NCI-H446 treated with DMSO at 0.1 percent for 48 hours (cell line): ENCODE data around the gene DPT.

Experiments used
- DNase-seq: peaks from one replicate; lab custom pipeline; 2025; lab: John Stamatoyannopoulos, UW

The DPT gene

GRCh38 chr1:168656485-168656884 is 72.5 kb downstream of the DPT start:
- DNase-seq = peak; percentile 26

- no peak for DNase-seq
Measured at GRCh38 chr1:168654198-168654915, 74.6 kb downstream of the DPT start.

- peak; percentile 80 for DNase-seq
Measured at GRCh38 chr1:168653567-168653966, 75.4 kb downstream of the DPT start.

GRCh38 chr1:168645721-168646120 is 83.3 kb downstream of the DPT start:
- no peak for DNase-seq
